Neural crest cell (in vitro differentiated cells): ENCODE measurements around the gene HYAL3. TPM values are rescaled to one million over a fixed set of nuclear protein-coding genes. Genes with fewer than 3 reads are reported as not detected.

Source experiments
- DNase-seq: peaks from one replicate; pipeline ENCODE4 v3.0.0; 2021; ENCODE audit warnings: low read depth, mixed read lengths, low spot score
- H3K27ac Mint-ChIP-seq: one replicate; pipeline ENCODE4 v1.8.0; 2021; ENCODE audit warnings: mild to moderate bottlenecking, mixed read lengths; ENCODE audit not compliant: unreplicated experiment
- H3K27me3 Mint-ChIP-seq: 2 replicates; pipeline ENCODE4 v1.8.0; 2021; ENCODE audit warnings: low read depth, mild to moderate bottlenecking, mixed read lengths
- H3K36me3 Mint-ChIP-seq: 2 replicates; pipeline ENCODE4 v1.8.0; 2021; ENCODE audit warnings: low read depth, mild to moderate bottlenecking, mixed read lengths
- H3K4me1 Mint-ChIP-seq: 2 replicates; pipeline ENCODE4 v1.8.0; 2021; ENCODE audit warnings: mixed read lengths
- H3K4me3 Mint-ChIP-seq: one replicate; pipeline ENCODE4 v1.8.0; 2021; ENCODE audit warnings: mild to moderate bottlenecking, mixed read lengths
- H3K9me3 Mint-ChIP-seq: 2 replicates; pipeline ENCODE4 v1.8.0; 2021; ENCODE audit warnings: mixed read lengths
- total RNA-seq: library from RNA; stranded (reverse); gene quantifications from 2 replicates; pipeline ENCODE4 v1.2.1, GENCODE V29; 2021
- TF ChIP-seq, protein P1 (sequence below): fragments of 200-600 bp; sonication (generic); conservative IDR thresholded peaks from 2 replicates; pipeline ENCODE4 v1.5.0; 2021; ENCODE audit warnings: antibody characterized with exemption, mild to moderate bottlenecking

HYAL3 gene
- total RNA-seq, 1 donor from 2014 or later = 4.4 TPM

DNA sequence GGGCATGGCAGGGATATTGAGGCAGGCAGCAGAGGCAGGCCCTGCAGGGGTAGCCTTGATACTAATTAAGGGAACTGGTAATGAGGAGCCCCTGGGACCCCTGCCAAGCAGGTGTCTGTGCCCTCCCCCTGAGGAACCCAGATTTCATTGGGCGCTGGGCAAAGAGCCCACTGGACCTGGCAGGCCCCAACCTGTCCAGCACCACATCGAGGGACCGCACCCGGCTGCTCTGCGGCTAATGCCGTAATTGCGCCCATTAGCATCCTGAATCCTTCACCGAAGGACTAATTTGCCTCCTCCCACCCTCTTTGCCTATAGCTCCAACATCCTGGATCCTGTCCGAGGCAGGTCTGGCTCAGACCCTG, 44.0 kb downstream of the HYAL3 start:
- TF ChIP-seq, protein P1, sequence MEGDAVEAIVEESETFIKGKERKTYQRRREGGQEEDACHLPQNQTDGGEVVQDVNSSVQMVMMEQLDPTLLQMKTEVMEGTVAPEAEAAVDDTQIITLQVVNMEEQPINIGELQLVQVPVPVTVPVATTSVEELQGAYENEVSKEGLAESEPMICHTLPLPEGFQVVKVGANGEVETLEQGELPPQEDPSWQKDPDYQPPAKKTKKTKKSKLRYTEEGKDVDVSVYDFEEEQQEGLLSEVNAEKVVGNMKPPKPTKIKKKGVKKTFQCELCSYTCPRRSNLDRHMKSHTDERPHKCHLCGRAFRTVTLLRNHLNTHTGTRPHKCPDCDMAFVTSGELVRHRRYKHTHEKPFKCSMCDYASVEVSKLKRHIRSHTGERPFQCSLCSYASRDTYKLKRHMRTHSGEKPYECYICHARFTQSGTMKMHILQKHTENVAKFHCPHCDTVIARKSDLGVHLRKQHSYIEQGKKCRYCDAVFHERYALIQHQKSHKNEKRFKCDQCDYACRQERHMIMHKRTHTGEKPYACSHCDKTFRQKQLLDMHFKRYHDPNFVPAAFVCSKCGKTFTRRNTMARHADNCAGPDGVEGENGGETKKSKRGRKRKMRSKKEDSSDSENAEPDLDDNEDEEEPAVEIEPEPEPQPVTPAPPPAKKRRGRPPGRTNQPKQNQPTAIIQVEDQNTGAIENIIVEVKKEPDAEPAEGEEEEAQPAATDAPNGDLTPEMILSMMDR = no peak
- Mint-ChIP-seq H3K9me3 (no peaks in the 10 kb centered on the region), H3K4me3 (no peak overlapping the region), H3K27ac (no peak overlapping the region), H3K4me1 (peaks cover 32% of the 10 kb centered on the region), H3K36me3 (peaks cover 5% of the 10 kb centered on the region), H3K27me3 (no peaks in the 10 kb centered on the region)
- DNase-seq = no peak

- peaks cover 30% of the 10 kb centered on the region for H3K4me1 Mint-ChIP-seq
- no peaks in the 10 kb centered on the region for H3K27me3 Mint-ChIP-seq
- H3K27ac Mint-ChIP-seq = peak overlapping the region; percentile 86
- peak overlapping the region; percentile 23 for H3K4me3 Mint-ChIP-seq
- peaks cover 5% of the 10 kb centered on the region for H3K36me3 Mint-ChIP-seq
- TF ChIP-seq, protein P1 = no peak
- no peak for DNase-seq
- no peaks in the 10 kb centered on the region for H3K9me3 Mint-ChIP-seq
Measured at GRCh38 chr3:50254577-50255250, 44.5 kb downstream of the HYAL3 start.

DNA sequence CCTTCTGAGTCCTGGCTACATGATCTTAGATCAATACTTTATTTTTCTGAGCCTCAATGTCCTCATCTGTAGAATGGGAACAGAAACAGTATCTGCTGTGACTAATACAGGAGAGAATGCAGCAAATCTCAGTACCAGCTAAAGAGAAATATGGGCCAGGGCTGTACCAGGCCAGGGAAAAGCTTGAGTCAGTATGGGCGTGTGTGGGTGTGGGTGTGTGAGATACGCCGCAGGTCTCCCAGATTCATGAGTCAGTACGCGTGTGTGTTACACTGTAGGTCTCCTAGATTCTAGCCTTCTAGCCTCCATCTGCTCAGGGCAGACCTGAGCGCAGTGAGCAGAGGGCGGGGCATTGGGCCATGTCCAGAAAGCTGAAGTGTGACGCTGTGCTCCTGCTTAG, 48.0 kb downstream of the HYAL3 start:
- no peak overlapping the region for H3K27ac Mint-ChIP-seq

DNA sequence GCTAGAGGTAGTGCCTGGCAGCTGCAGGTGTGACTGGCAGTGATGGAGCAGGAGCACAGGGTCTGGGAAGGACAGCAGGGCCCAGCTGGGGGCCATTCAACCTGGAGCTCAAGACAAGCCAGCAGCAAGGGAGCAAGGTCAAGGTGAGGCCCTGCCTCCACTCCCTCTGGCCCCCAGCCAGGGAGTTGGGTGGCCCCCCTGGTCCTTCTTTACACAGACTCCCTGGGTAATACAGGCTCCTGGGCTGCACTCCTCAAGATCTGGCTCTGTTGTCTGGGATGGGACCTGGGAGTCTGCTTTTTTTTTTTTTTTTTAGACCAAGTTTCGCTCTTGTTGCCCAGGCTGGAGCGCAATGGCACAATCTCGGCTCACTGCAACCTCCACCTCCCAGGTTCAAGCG, 48.7 kb downstream of the HYAL3 start:
- TF ChIP-seq, protein P1 = no peak
- Mint-ChIP-seq H3K27me3 (no peaks in the 10 kb centered on the region), H3K4me1 (peaks cover 25% of the 10 kb centered on the region)

More for the DNA sequence above, 48.0 kb downstream of the HYAL3 start:
- no peaks in the 10 kb centered on the region for H3K27me3 Mint-ChIP-seq
- H3K4me1 Mint-ChIP-seq = peaks cover 18% of the 10 kb centered on the region
- TF ChIP-seq, protein P1 = no peak
- H3K36me3 Mint-ChIP-seq = no peaks in the 10 kb centered on the region
- DNase-seq = no peak
- no peaks in the 10 kb centered on the region for H3K9me3 Mint-ChIP-seq
- H3K4me3 Mint-ChIP-seq = peak overlapping the region; percentile 59

DNA sequence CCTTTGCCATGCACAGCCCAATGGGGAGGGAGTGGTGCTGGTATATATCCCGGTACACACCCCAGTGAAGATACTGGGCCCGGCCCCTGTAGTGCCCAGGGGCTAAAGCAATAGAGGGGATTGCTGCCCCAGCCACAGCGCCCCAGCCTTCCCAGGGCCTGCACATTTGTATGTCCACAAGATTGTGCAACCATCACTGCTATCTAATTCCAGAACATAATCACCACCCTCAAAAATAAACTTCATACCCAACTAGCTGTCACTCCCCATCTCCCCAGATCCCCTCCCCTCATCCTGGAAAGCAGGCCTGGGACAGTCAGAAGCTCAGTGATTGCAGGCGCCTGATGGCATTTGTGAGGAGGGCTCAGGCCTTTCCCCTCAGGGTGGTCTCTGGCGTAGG, 49.7 kb downstream of the HYAL3 start:
- Mint-ChIP-seq H3K4me1 (peaks cover 32% of the 10 kb centered on the region), H3K9me3 (no peaks in the 10 kb centered on the region), H3K36me3 (no peaks in the 10 kb centered on the region), H3K27ac (no peak overlapping the region), H3K4me3 (no peak overlapping the region), H3K27me3 (no peaks in the 10 kb centered on the region)
- no peak for DNase-seq
- TF ChIP-seq, protein P1 = no peak

More for the DNA sequence above, 48.7 kb downstream of the HYAL3 start:
- Mint-ChIP-seq H3K36me3 (no peaks in the 10 kb centered on the region), H3K9me3 (no peaks in the 10 kb centered on the region), H3K27ac (no peak overlapping the region), H3K4me3 (no peak overlapping the region)
- no peak for DNase-seq
